PFSK-1 (cell line): Measurements from ENCODE around the gene GSTO1.

Experiments
- FOXP2 ChIP-seq: optimal IDR thresholded peaks from 2 replicates; pipeline ENCODE3; 2011; ENCODE audit warnings: borderline replicate concordance, control low read depth, inconsistent platforms; ENCODE audit not compliant: insufficient read depth; ENCODE audit errors: extremely low read length, extremely low read depth
- POLR2AphosphoS5 ChIP-seq: IDR thresholded peaks from 2 replicates; pipeline ENCODE4 v1.6.1; 2012; ENCODE audit warnings: low read depth, mild to moderate bottlenecking, control low read depth, low read length, moderate library complexity
- SIN3A ChIP-seq: IDR thresholded peaks from 2 replicates; pipeline ENCODE4 v1.6.1; 2012; ENCODE audit warnings: mild to moderate bottlenecking, low read length, moderate library complexity, borderline replicate concordance; ENCODE audit not compliant: insufficient read depth
- TAF1 ChIP-seq: IDR thresholded peaks from 2 replicates; pipeline ENCODE4 v1.6.1; 2012; ENCODE audit warnings: low read length, control low read depth, borderline replicate concordance; ENCODE audit not compliant: insufficient read depth
- TF ChIP-seq, protein P1 (sequence below), 2 experiments: IDR thresholded peaks; 2 replicates each; pipeline versions ENCODE4 v1.6.1 to v1.8.0; 2011 to 2012; ENCODE audit warnings: low read depth in 2 of 2, low read length in 2 of 2, control low read depth in 1 of 2, inconsistent platforms in 1 of 2, mild to moderate bottlenecking in 1 of 2, moderate library complexity in 1 of 2; ENCODE audit not compliant: insufficient read depth in 1 of 2

Gene GSTO1

DNA sequence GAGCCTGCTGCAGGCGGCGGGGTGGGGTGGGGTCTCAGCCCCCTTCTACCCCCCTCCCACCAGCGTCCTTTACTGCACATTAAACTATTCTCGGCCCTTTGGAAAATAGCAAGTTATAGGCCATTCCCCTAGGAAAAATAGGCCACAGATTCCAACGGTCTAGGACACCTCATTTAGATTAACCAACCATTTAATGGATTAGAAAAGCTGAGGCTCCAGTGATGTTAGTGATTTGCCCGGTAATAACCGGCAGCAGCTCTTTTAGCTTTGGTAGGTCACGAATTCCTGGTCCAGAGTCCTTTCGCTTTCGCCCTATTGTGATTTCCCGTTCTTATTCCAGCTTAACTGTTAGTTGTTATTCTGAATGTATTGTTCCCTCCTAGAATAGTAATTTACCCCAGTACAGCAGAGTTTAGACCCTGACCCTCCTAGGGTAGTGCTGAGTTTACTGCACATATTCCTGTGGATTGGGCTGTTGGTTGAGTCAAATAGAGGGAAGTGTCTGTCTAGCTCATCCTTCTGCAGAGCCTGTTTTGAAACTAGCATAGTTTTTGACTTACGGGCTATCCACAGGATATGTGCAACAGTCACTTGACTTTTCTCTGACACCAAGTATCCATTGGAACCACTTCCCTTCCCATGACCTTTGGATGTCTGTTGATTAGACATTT lies 754 bp downstream of the GSTO1 start:
- TF ChIP-seq POLR2AphosphoS5 = no peak

DNA sequence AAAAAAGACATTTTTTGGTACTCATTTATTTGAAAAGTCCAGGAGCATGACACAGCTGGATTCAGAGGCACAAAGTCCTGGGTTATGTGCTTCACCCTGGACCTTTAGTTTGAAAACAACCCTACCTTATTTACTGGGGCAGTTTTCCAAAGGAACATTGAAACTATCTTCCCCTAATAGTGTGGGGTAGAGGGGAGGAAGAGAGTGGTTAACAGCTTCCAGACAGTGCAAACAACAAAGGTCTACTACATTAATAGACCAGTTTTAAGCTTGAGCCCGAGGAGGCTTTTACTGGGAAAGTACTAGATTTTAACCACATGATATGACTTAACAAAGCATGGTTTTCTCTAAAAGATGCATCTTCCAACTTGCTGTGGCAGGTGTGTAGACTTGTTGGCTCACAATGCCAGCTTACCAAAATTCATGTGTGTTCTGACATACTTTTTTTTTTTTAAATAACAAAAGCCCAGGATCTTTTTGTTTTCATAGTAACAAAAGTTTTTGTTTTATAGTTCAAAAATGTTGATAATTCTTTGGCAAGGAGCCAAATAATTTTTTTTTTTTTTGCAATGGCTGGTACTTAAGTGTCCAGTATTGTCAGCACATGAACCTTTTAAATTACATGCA lies 1.8 kb downstream of the GSTO1 start:
- TF ChIP-seq, protein P1, sequence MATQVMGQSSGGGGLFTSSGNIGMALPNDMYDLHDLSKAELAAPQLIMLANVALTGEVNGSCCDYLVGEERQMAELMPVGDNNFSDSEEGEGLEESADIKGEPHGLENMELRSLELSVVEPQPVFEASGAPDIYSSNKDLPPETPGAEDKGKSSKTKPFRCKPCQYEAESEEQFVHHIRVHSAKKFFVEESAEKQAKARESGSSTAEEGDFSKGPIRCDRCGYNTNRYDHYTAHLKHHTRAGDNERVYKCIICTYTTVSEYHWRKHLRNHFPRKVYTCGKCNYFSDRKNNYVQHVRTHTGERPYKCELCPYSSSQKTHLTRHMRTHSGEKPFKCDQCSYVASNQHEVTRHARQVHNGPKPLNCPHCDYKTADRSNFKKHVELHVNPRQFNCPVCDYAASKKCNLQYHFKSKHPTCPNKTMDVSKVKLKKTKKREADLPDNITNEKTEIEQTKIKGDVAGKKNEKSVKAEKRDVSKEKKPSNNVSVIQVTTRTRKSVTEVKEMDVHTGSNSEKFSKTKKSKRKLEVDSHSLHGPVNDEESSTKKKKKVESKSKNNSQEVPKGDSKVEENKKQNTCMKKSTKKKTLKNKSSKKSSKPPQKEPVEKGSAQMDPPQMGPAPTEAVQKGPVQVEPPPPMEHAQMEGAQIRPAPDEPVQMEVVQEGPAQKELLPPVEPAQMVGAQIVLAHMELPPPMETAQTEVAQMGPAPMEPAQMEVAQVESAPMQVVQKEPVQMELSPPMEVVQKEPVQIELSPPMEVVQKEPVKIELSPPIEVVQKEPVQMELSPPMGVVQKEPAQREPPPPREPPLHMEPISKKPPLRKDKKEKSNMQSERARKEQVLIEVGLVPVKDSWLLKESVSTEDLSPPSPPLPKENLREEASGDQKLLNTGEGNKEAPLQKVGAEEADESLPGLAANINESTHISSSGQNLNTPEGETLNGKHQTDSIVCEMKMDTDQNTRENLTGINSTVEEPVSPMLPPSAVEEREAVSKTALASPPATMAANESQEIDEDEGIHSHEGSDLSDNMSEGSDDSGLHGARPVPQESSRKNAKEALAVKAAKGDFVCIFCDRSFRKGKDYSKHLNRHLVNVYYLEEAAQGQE (IDR thresholded peaks at IDR 0.05; ENCODE audit: insufficient read depth in 1 of 2, low read depth in 2 of 2, low read length in 2 of 2) = no peak
- no peak for TF ChIP-seq FOXP2
- no peak for TF ChIP-seq POLR2AphosphoS5
- TF ChIP-seq TAF1 = no peak
- no peak for TF ChIP-seq SIN3A

DNA sequence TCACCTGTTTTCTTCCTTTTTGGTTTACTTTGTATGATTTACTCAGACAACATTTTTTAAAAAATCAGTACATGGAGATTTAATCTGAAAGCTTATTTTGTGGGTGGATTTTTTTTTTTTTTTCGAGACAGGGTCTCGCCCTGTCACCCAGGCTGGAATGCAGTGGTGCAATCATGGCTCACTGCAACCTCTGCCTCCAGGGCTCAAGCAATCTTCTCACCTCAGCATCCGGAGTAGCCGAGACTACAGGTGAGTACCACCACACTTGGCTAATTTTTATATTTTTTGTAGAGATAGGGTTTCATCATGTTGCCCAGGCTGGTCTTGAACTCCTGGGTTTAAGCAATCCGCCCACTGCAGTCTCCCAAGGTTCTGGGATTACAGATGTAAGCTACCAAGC lies 2.5 kb downstream of the GSTO1 start:
- no peak for TF ChIP-seq TAF1
- TF ChIP-seq FOXP2 = no peak

DNA sequence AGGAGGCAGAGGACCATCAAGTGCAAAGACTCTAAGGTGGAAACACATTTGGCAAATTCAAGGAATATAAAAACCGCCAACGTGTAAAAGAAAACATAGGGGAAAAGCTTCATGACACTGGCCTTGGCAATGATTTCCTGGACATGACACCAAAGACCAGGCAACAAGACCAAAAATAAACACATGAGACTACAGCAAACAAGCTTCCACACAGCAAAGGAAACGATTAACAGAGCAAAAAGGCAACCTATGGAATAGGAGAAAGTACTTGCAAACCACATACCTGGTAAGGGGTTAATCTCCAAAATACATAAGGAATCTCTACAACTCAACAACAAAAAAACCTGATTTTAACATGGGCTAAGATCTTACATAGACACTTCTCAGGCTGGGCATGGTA lies 3.5 kb downstream of the GSTO1 start:
- TF ChIP-seq, protein P1 (IDR thresholded peaks at IDR 0.05; ENCODE audit: insufficient read depth in 1 of 2, low read depth in 2 of 2, low read length in 2 of 2) = no peak
- TF ChIP-seq POLR2AphosphoS5 (no peak), SIN3A (no peak)

DNA sequence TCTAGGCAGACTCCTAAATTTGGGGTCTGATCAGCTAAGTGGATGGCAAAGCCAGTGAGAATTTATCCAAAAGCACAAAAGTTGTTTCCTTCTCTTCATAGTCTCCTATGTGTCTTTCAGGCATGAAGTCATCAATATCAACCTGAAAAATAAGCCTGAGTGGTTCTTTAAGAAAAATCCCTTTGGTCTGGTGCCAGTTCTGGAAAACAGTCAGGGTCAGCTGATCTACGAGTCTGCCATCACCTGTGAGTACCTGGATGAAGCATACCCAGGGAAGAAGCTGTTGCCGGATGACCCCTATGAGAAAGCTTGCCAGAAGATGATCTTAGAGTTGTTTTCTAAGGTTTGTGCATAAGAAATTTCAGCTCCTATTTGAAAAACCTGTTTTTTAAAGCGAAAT lies 4.8 kb downstream of the GSTO1 start:
- TF ChIP-seq, protein P1 (IDR thresholded peaks at IDR 0.05; ENCODE audit: insufficient read depth in 1 of 2, low read depth in 2 of 2, low read length in 2 of 2) = no peak
- TF ChIP-seq FOXP2 (no peak), TAF1 (no peak), SIN3A (no peak), POLR2AphosphoS5 (no peak)

DNA sequence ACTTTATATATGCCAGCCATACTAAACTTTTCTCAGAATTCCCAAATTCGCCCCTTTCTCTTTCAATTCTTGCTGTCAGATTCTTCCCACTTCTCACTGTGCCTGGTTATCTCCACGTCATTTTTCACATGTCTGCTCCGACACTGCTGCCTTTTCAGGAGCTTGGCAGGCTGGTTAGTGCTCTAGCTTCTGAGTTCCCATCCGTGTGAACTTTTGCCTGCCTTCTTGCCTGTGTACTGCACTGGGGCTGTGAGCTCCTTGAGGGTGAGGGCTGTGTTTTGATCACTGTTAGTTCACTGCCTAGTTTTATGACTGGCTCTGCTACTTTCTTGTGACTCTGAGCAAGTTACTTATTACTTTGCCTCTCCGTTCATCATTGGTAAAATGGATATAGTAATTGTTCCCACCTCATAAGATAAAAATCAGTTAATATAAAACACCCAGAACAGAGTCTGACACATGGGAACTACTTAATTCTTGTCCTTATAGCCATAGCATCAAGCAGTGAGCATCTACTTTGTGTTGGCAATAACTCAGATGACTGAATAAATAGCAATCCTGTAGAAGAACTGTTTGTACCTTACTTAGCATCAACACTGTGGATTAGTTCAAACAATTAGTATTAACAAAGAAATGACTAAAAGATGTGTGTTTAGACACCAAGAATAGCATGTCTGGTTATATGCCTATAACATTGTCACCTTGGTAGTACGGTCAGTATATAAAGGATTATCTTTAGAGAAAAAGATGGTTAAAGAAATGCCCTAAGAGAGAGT lies 5.5 kb downstream of the GSTO1 start:
- TF ChIP-seq FOXP2 = no peak
- TF ChIP-seq, protein P1 (IDR thresholded peaks at IDR 0.05; ENCODE audit: insufficient read depth in 1 of 2, low read depth in 2 of 2, low read length in 2 of 2) = peak in 1 of 2 experiments; percentile 68; a peak in 2 of 4 replicates
